Activated CD4-positive, alpha-beta T cell treated with anti-CD3 and anti-CD28 coated beads for 24 hours (primary cell): Measurements from ENCODE around the gene PHACTR3.

ENCODE experiments used
- DNase-seq, 2 donors: peaks; one replicate each; pipeline ENCODE4 v3.0.0-alpha.2; 2020; ENCODE audit warnings: low read depth in 2 of 2

The PHACTR3 gene

GRCh38 chr20:59574308-59574707 is 30.0 kb upstream of the PHACTR3 start:
- DNase-seq, result no peak

- DNase-seq, result no peak
These were observed 29.1 kb upstream of the PHACTR3 start for GRCh38 chr20:59575216-59575615.

GRCh38 chr20:59575653-59576052 is 28.7 kb upstream of the PHACTR3 start:
- no peak for DNase-seq

- DNase-seq, result no peak
These were observed 28.0 kb upstream of the PHACTR3 start for GRCh38 chr20:59576216-59576953.

- DNase-seq, result no peak
These were observed 27.1 kb upstream of the PHACTR3 start for GRCh38 chr20:59577037-59577808.

GRCh38 chr20:59577809-59578435 is 26.4 kb upstream of the PHACTR3 start:
- DNase-seq, result no peak

GRCh38 chr20:59578436-59579403 is 25.6 kb upstream of the PHACTR3 start:
- no peak for DNase-seq

GRCh38 chr20:59579404-59580145 is 24.8 kb upstream of the PHACTR3 start:
- no peak for DNase-seq

GRCh38 chr20:59580146-59580946 is 24.0 kb upstream of the PHACTR3 start:
- no peak for DNase-seq

- no peak for DNase-seq
These were observed 23.3 kb upstream of the PHACTR3 start for GRCh38 chr20:59580991-59581401.

GRCh38 chr20:59581993-59582679 is 22.2 kb upstream of the PHACTR3 start:
- DNase-seq, result no peak

- DNase-seq, result no peak
These were observed 20.7 kb upstream of the PHACTR3 start for GRCh38 chr20:59583428-59584277.

- no peak for DNase-seq
These were observed 19.9 kb upstream of the PHACTR3 start for GRCh38 chr20:59584278-59584925.

GRCh38 chr20:59585714-59586409 is 18.5 kb upstream of the PHACTR3 start:
- DNase-seq, result no peak

GRCh38 chr20:59586613-59587012 is 17.7 kb upstream of the PHACTR3 start:
- no peak for DNase-seq

- no peak for DNase-seq
These were observed 16.8 kb upstream of the PHACTR3 start for GRCh38 chr20:59587570-59587969.

GRCh38 chr20:59588236-59588855 is 16.0 kb upstream of the PHACTR3 start:
- no peak for DNase-seq
